GM21717 (cell line): ENCODE results near the gene CLASP1.
"Not testable (repeated sequence)": the region's sequence is repeated elsewhere in the genome, so short reads cannot be mapped to it uniquely, and the experiment has no call there.

Source experiments
- ATAC-seq: cut with Tn5 transposase; IDR thresholded peaks from one replicate; pipeline ENCODE4 v1.9.1; 2021; ENCODE audit warnings: mild to moderate bottlenecking, moderate library complexity; ENCODE audit not compliant: unreplicated experiment

Gene CLASP1

DNA sequence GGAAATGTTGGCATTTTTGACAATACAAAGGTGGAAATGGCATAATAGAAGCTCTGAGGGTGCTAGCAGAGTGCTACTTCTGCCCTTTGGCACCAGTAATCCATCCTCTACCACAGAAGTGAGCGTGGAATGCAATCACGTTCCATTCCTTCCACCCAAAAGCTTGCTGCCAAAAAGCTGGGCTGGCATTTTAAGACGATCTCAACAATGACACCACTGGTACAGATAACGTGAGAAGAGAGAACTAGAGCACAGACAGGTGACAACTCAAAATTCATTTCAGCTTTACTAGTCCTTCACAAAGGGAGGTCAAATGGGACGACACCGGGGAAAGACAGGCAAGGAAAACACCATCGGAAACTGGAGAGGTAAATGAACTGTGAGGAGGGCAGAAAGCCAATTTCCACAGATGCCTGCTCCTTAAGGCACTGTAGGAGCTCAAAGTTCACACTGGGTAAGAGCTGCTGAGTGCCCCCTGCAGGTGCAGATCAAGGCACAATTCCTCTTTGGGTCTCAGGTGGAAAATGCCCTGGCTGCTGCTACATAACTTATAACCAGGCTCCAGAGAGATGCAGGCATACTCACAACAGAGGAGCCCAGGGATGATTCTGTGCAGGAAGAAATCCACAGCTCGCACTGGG, 169.3 kb downstream of the CLASP1 start:
- ATAC-seq, result no peak

DNA sequence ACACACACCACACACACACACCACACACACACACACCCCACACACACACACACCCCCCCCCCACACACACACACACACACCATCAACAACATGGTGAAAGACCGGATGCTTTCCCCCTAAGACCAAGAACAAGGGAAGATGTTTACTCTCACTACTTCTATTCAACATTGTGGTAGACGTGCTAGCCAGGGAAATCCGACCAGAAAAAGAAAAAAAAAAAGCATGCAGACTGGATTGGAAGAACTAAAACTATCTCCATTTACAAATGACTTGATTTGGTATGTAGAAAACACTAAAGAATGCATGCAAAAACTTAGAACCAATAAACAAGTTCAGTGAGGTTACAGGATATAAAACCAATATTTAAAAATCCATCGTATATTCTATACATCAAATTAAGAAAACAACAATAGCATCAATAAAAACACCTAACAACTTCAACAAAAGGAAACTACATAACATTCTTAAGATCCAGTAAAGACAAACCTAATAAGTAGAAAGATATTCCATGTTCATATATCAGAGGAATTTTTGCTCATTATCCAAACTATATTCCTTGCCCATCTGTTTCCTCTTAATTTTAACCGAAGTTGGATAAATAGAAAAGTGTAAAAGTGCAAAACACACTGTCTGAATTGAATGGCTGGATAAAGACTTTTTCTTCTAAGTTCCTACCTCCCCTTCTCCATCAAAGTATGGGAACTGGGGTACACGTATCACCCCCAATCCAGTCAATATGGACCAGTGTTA, 170.1 kb downstream of the CLASP1 start:
- ATAC-seq, result no peak

DNA sequence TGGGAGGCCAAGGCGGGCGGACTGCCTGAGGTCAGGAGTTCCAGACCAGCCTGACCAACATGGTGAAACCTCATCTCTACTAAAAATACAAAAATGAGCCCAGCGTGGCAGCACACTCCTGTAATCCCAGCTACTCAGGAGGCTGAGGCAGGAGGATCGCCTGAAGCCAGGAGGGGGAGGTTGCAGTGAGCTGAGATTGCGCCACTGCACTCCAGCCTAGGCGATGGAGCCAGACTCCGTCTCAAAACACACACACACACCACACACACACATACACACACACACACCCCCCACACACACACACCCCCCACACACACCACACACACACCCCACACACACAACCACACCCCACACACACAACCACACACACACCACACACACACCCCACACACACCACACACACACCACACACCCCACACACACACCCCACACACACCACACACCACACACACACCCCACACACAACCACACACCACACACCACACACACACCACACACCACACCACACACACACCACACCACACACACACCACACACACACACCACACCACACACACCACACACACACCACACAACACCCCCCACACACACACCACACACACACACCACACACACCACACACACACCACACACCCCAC, 170.8 kb downstream of the CLASP1 start:
- not testable (repeated sequence) for ATAC-seq

DNA sequence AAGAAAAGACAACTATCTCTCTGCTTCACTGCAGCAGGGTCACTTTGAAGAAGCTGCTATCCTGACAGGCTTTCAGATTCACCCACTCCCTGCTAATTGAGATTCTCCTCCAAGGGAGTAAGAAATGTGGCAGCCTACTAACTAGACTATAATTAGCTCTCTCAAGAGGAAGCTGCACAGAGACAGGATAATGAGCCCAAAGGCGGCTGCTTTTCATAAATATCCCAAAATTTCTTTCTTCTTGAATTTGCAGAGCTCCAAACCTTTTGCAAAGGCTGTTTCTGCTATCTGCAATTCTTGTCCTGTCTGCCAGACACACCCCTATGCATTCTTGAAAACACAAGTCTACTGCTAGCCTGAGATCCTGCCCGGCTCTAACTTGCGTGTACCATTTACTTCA, 172.6 kb downstream of the CLASP1 start:
- ATAC-seq, result no peak

DNA sequence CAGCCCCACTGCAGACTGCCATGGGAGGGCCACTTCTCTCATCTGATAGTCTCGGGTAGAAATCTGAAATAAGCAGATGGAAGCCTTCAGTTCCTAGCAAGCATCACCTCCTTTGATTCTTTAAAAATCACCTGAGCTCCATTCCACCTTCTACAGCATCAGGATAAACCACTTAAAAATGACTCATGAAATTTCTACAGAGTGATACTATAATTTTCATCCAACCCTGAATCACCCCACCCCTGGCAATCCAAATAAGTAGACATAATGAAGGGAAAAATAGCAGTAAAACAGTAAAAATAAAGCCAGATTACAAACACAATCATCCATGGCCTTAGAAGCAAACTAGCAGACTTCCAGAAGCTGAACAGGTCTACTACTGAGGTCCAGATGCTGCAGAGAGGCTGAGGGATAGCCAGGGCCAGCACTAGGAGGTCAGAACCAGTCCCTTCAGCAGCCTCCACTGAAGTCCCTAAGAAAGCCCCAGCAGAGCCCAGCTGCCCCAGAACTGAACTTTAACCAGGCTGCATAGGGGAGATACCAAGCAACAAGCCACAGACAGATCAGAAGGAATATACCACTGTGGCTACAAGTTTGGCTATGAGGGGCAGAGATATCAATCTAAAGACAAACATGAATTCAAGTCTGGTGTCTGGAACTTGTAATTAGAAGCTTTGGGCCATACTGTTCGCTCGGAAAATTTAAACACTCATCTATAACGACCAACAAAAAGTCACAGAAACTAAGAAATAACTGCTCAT, 173.3 kb downstream of the CLASP1 start:
- ATAC-seq, result no peak

DNA sequence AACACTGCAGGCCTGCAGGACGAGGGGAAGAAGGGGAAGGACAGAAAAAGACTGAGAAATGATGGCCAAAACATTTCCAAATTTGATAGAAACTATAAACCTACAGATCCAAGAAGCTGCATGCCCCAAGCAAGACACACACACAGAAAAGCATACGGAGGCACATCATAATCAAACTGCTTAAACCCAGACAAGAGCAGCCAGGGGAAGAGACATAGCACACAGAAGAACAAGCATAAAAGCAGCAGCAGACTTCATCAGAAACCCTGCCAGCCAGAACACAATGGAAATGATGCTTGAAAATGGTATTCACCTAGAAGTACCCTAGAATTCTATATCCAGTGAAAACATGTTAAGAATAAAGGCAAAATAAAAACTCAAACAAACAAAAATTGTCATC, 175.8 kb downstream of the CLASP1 start:
- no peak for ATAC-seq

DNA sequence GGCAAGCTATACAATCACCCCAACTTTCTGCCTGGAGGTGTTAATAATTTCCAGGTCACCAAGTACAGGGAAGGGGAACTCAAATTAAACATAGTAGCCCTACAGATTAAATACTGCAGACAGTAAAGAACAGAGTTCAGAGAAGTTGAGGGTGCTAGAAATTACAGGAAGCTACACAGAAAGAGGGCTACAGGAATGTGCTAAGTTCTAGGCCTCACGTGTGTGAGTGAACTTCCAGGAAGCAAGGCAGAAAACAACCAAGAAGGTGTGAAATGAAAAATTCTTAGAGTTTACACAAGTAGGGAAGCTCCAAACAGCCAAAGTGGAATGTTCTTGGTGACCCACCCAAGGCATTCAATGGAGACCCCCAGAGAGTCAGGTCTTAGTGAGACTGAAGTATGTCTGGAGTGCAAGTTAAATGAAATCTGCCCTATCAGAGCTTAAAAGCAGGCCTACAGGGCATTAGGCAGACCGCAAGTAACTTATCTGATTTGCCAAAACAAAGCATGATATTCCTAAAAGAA, 176.7 kb downstream of the CLASP1 start:
- no peak for ATAC-seq

DNA sequence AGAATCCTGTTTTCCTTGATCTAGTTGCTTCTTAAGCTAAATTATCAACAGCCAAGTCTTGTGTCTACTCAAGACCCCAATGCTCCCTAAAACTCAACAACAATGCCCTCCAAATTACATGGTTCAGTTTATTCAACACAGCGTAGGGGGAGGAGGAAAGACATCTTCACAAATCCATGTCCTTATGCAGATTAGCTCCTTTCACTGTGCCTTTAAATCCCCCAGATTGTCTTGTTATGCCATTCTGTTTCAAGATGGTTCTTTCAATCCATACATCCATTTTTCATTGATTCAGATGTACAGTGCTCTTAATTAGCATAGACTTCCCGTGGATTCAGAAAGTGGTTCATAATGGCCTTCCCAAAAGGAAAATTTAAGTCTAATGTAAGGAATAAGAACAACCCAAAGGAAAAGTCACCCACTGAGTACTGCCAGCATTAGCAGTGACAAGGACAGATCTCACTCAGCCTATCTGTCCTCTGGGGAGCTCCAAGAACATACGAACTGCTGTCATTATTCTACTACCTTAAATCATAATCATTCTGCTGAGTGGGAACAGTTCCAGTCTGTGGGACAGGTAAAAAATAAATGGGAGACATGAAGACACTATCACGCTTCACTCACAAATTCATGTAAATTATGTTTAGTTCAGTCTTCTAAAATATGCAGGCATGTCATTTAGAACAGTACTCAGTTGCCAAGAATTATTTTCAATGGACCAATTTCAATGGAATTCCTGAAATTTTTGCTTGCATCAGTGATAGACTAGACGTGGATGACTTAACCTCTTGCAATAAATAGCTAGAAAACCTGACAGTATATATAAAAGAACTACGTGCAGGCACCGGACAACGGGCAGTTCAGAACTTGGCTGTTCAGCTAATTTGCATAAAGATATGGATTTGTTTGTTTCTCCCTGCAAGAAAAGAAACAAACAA, 177.5 kb downstream of the CLASP1 start:
- no peak for ATAC-seq

DNA sequence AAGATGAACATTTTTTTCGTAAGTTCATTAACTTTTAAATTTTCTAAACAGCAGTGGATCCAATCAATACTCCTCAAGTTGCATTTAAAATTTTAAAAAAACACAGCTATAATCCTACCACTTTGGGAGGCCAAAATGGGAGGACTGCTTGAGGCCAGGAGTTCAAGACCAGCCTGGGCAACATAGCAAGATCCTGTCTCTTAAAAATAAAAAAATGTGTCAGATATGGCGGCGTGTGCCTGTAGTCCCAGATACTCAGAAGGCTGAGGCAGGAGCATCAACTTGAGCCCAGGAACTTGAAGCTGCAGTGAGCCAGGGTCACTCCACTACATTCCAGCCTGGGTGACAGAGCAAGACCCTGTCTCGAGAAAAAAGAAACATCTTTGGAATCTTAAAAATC, 178.3 kb downstream of the CLASP1 start:
- no peak for ATAC-seq

DNA sequence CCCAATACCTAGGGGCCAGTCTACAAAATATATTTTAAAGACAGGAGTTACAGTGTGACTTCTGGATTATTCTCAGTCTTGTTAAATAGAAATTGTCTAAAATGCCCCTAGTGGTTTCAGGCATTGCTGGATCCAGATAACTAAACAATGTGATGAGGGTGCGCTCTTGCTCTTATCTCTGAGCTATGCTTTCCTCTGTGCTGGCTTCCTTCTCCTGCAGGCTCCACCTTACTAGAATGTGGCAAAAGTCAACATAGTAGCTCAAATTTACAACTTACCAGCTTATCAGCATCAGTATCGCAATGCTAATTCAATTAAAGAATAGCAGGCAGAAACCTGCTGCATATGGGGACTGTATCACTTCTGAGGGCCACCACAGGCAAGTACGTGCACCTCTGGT, 179.9 kb downstream of the CLASP1 start:
- no peak for ATAC-seq

DNA sequence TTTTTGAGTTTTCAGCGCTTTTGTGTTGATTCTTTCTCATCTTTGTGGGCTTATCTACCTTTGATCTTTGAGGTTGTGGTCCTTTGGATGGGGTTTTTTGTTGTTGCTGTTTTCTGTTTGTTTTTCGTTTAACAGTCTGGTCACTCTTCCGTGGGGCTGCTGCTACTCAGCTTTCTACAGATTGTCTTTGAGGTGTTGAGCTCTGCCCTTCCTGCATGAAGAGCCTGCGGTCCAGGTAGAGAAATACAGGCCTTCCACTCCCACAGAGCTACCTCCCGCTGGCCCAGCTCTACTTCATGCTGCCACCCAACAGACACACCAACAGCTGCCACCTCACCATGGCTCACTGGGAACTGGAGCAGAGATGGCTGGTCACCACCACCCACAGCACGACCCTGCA, 180.3 kb downstream of the CLASP1 start:
- no peak for ATAC-seq

DNA sequence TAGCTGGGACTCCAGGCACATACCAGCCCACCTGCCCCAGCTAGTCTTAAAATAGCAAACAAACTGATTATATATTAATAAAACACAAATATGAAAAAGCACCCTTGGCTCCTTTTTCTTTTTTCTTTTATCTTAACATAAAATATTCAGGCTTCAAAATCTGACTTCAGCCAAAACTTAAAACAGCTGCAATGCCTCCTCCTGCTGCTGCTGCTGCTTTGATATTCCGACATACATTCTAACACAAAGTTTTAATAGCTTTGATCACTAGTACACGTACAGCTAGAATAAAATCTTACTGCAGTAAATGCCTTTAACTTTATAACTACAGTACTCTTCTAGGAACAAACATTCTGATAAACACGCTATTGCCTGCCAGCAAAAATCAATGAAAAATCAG, 190.0 kb downstream of the CLASP1 start:
- no peak for ATAC-seq

DNA sequence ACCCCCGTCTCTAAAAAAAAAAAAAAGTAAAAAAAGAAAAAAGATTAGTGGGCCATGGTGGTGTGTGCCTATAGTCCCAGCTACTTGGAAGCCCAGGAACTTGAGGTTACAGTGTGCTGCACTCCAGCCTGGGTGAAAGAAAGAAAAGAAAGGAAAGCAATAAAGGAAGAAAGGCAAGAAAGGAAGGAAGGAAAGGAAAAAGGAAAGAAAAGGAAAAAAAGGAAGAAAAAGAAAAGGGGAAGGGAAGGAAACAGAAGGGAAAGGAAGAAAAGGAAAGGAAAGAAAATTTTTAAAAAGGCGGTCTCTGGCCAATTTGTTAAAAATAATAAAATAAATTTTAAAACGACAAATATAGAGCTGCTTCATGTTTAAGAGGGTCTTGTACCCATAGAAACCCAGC, 192.9 kb downstream of the CLASP1 start:
- no peak for ATAC-seq

DNA sequence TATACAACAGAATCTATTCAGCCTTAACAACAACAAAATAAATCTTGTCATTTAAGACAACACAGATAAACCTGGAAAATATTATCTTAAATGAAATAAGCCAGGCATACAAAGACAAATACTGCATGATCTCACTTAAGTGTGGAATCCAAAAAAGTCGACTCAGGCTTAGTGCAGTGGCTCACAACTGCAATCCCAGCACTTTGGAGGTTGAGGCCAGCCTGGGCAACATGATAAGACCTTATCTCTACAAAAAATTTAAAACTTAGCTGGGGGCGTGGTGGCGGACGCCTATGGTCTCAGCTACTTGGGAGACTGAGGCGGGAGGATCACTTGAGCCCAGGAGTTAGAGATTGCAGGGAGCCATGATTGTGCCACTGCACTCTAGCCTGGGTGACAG, 193.8 kb downstream of the CLASP1 start:
- ATAC-seq, result no peak

DNA sequence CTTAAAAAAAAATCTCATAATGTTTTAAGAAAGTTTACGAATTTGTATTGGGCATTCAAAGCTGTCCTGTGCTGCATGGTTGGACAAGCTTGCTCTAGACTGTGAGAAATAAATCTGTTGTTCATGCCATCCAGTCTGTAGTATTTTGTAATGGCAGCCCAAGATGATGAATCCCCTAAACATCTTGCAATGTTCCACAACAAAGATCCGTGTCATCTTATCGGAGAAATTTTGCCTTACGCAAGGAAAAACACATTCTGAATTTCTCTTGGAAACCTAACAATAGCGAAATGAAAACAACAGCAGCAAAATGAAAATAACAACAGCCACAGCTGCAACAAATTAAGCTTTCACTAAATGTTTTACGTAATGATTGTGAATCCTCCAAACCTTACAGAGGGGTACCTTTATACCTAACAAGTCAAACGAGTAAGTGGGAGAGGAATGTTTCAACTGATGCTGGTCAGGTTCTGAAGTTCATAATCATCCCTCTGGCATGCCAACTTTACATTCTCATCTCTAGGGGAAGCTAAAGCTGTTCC, 194.6 kb downstream of the CLASP1 start:
- no peak for ATAC-seq

DNA sequence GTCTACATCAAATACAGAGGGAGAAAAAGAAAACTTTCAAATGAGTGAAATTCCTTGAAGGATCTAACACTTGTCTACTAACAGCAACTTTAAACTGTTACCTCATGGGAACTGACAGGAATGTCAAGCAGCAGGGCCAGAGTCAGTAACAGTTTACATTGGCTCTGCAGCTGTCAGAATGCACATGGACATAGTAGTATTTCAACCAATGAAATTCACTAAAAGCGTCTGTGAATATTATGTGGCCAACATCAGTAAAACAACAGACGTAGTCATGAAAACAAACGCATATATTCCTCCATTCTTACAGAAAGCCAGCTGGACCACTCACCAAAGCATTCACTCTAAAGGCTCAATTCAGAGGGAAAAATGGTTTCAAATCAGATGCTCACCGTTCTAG, 197.9 kb downstream of the CLASP1 start:
- no peak for ATAC-seq

DNA sequence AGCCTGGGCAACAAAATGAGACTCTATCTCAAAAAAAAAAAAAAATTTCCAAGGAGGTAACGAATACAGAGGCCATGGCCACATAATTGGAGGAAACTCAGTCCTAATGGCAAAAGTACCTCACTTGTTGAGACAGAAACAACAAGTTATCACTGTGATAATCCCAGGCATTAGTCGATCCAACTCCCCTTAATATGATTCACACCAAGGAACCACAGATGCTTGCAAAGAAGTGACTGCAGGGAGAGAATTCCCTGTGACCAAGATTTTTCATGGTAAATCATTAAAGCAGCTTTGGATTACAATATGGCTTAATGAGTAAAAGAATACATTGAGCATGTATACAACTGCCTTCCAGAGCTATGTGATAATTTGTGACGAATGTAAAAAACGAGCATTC, 199.0 kb downstream of the CLASP1 start:
- ATAC-seq, result no peak

DNA sequence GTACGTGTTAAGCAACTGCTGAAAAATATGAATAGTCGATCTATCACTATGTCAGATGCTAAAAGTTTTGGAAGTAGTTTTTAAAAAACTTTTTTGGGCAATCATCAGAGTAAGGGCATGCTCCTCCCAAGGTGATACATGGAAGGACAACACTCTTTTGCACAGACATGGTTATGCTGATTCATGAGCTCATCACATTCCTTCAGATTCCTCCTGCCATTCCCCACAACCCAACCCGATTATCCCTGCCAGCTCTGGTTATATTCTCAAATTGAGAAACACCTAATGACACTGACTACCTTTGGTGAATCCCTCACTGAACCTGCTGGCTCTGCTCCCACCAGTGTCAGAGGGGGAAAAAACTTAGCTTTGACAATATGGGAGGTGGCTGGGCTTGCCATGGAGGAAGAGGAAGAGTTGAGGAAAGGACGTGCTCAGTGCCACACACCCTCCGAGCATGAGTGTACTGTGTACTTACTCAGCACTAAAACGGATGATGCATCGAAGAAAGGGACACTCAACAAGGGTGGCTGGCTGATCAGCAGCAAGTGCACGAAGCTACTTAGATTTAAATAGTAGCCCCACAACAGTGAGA, 202.5 kb downstream of the CLASP1 start:
- no peak for ATAC-seq

DNA sequence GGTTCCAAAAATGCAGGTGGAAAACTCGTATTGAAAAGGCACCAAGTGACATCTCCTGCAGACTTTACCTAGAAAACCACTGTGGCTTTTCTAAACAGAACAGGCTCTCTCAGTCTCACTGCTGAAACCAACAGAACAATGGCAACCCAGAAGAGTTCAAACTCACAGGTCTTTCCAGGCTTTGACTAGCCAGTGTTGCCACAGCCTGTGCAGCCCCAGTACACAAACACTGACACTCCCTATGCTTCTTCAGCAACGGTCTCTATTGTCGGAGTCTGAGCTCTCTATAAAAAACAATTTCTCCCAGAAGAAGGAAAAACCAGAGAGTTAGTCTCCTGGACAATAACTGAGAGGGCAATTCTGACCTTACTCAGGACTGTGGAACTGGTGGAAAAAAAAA, 206.4 kb downstream of the CLASP1 start:
- ATAC-seq, result no peak

DNA sequence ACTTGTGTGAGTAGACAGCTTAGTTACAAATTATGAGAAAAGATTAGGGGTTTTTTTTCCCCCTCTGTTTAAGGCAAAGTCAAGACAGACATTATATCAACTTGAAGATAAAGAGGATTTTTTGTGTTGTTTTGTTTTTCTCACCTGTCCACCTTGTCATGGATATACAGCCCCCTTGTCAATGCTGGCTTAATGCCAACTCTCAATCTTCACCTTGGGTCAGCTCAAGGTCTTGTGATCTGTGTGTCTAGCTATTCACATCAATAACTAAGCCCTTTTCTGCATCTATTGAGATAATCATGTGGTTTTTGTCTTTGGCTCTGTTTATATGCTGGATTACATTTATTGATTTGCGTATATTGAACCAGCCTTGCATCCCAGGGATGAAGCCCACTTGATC, 211.0 kb downstream of the CLASP1 start:
- not testable (repeated sequence) for ATAC-seq
